Hindlimb muscle (tissue), 1 donor: ENCODE measurements around the gene FEM1A. TPM values are rescaled to one million over a fixed set of nuclear protein-coding genes. Genes with fewer than 3 reads are reported as not detected.
"Not testable (repeated sequence)": the region's sequence is repeated elsewhere in the genome, so short reads cannot be mapped to it uniquely, and the experiment has no call there.

Source experiments
- DNase-seq: peaks from one replicate; pipeline ENCODE4 v3.0.0-alpha.2; 2013
- polyA plus RNA-seq: library from polyadenylated mRNA; unstranded; fragments of 120-200 nt; gene quantifications from one replicate; pipeline ENCODE4 v1.2.1, GENCODE V29; 2013; ENCODE audit not compliant: insufficient read length

Gene FEM1A
- polyA plus RNA-seq, 1 donor: 5.1 TPM

DNA sequence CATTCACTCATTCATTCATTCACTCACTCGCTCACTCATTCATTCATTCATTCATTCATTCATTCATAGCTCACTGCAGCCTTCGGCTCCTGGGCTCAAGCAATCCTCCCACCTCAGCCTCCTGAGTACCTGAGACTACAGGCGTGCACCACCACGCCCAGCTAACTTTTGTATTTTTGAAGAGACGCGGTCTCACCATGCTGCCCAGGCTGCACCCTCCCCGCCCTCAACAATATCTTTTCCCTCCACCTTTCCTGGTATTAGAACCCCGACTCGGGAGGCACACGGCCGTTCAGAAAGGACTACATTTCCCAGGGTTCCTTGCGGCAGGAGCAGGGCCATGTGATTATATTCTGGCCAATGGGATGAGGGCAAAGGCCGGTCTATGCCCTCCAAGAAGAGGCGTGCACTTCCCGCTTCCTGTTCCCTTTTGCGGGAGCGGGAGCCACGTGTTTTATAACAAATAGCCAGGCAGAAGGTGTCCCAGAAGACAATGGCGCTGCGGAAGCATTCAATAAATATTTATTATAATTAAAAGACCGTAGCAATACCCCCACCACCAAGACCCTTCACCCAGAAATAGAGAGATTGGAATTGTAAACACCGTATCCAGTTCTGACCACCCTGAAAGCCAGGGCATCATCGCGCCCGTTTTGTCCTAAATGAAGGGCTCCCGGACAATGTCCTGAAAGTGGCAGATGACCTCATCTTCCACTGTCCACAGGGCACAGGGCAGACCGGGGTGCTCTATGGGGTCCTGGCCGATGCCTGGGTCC, 24.1 kb downstream of the FEM1A start:
- DNase-seq: peak; percentile 89

DNA sequence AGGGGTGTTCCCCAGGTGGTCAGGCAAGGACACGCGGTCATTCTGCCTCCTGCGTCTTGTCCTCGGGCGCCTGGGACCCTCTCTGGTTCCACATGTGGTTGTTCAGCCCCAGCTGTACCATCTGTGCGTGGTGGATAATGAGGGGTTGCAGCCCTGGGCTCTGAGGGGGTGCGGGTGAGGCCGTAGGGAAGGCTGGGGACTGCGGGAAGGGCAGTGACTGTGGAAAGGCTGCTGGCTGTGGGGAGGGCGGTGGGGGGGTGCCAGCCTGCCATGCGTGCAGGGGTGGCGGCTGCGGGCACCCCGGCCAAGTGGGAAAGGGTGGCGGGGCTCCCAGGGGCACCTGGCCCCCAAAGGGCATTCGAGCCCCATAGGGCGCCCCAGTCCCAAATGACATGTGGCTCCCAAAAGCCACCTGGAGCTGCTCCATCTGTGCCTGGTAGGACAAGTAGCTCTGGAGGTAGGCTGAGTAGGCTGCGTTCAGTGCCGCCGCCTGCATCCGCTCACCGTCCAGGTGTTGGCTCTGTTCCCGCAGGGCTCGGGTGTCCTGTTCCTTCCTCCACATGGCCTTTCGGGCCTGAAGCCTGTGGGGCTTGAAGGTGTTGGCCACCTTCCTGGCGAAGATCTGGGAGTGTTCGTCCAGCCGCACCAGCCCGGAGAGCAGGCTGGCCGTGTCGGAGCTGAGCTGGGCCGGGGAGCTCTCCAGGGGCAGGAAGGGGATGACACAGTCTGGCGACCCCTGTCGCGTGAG, 24.8 kb downstream of the FEM1A start:
- no peak for DNase-seq

DNA sequence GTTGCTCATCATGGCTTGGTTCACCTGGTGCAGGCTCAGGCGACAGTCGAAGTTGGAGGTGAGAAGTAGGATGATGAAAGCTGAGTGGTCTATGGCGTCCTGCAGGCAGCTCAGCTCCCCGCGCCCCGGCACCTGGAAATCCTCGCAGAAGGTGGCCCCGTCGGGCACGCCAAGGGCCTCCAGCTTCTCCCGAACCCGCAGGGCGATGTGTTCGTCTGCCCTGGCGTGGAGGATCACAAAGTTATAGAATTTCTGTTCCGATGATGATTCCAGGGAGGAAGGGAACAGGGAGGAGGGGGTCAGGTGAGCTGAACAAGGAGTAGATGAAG, 25.4 kb downstream of the FEM1A start:
- DNase-seq: no peak

DNA sequence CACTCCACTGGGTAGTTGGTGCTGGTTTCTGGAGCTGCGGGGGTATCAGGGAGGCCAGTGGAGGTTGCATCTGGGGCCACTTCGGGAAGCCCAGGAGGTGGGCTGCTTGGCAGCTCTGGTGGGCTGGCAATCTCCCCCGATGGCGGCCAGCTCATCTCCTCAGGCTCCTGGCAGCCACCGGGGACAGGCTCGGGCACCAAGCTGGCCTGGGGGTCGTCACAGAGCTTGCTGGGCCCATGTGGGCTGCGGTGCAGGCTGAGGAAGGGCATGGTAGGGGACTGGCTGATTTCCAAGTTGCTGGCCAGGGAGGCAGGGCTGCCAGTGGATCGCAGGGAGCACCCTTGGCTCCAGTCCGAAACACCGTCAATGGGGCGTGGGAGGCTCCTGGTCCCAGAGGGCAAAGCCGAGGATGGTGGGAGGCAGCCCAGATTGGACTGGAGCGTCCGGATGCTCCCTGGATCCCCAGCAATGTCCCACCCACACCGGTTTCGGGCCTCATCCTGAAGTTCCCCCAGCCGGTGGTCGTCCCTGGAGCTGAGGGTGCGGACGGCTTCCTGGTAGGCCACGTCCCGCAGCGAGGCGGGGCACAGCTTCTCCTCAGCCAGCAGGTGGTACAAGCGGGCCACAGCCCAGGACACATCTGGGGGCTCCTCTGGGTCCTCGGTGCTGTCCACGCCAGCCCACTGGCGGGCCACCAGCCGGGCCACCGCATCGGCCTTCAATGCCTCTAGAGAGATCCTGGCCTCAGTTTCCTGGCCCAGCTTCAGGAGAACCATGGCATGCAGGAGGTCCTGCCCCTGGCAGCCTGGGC, 26.1 kb downstream of the FEM1A start:
- no peak for DNase-seq

DNA sequence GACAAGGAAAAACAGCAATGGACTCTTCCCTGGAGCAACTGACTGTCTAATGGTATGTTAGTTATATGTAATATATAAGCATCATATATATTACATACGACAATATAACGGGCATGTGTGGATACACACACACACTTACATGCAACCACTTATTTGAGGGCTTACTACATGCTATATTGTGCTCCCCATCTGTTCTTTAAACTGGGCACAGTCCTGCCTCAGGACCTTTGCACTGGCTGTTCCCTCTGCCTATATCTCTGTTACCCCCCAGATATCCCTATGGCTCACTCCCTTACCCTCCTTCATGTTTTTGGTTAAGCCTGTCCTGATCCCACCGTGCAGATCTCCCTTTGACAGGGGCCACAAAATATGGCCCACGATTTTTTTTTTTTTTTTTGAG, 29.7 kb downstream of the FEM1A start:
- no peak for DNase-seq

DNA sequence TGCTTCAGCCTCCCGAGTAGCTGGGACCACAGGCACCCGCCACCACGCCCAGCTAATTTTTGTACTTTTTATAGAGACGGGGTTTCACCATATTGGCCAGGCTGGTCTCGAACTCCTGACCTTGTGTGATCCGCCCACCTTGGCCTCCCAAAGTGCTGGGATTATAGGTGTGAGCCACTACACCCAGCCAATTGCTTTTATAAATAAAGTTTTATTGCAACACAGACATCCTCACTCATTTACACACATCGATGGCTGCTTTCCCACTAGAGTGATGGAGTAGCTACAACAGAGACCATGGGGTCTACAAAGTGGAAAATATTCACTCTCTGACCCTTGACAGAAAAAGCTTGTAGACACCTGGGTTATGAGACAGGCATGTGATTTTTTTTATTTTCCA, 30.8 kb downstream of the FEM1A start:
- DNase-seq: not testable (repeated sequence)

DNA sequence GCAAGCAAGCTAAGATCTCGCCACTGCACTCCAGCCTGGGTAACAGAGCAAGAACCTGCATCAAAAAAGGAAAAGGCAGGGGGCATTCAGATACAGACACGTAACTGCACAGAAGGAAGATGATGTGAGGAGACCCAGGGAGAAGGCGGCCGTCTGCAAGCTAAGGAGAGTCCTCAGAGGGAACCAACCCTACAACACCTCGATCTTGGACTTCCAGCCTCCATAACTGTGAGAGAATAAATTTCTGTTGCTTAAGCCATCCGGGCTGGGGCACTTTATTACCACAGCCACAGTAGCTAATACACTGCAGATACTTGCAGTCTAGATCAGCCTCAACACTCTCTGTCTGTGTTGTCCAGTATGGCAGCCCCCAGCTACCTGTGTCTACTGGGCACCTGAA, 32.0 kb downstream of the FEM1A start:
- DNase-seq: no peak

DNA sequence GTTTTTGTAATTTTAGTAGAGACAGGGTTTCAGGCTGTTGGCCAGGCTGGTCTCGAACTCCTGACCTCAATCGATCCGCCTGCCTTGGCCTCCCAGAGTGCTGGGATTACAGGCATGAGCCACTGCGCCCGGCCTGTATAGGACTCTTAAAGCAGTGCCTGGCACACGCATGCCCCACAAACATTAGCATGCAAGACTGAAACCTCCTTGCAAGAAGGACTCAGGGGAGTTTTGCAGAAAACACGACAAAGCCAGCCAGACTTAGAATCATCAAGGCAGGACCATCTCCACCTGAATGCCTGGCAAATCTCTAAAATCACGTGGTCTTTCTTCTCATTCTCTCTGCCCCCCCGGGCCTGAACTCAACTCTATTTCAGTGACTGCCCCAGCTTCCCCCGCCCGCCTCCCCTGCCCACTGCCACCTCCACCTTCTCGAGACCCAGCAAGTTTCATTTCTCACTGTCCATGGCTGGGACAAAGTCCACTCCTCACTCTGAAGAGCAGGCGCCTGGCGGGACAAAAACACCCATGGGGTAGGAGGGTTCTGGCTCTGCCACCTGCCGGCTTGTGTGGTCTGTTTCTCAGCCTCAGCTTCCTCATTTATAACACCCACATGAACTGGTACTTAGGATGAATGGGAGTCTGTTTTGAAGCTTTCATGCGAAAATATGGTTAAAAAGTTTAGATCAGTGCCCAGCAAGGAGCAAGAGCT, 37.6 kb downstream of the FEM1A start:
- DNase-seq: no peak

DNA sequence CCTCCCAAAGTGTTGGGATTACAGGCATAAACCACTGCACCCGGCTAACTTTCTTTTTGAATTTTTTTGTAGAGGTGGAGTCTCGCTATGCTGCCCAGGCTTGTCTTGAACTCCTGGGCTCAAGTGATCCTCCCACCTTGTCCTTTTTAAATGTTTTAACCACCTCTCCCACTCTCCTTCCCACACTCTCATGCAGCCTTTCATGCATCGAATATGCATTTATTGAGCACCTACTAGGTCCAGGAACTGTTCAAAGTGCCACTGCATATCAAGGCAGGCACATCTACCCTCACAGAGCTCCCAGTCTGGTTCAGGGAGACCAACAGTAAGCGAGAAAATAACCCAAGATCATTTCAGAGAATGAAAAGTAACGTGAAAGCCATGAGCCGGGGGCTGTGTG, 38.8 kb downstream of the FEM1A start:
- DNase-seq: no peak

DNA sequence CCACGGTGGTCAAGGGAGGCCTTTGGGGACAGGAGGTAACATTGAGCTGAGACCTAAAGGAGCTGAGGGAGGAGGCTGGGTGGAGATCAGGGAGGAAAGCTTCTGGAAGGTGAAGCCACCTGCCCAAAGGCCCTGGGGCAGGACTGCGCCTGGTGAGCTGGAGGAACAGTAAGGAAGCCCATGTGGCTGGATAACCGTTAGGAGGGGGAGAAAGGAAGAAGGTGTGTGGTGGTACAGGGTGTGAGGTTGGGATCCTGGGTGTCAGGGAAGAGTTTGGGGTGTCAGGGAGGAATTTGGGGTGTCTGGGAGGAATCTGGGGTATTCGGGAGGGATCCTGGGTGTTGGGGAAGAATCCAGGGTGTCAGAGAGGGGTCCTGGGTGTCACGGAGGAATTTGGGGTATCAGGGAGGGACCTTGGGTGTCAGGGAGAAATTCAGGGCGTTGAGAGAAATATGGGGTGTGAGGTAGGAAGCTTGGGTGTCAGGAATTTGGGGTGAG, 39.3 kb downstream of the FEM1A start:
- no peak for DNase-seq

DNA sequence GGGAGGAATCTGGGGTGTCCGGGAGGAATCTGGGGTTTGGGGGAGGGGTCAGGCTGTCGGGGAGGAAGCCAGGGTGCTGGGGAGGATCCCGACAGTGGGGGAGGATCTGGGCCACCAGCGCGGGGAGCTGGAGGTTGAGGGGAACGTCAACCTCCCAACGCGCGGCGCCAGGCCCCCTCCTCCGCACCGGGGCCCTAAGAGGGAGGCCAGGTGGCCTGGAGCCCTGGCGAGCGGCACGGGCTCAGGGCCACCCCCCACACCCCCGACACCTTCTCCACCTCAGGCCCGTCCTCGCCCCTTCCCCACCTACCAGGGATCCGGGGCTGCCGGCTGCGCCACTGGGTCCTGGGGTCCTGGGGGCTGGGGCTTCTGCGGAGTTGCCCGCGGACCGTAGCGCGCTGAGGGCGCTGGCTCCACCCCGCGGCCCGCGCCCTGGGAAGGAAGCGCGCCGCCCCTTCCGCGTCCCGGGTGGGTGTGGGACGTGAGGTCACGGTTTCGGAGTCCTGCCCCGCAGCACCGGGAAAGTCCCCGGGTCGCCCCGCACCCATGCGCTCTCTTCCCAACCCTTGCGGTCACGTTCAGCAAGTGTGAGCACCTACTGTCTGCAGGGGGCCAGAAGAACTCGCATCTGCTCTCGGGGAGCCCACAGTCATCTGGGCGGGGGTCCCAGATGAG, 39.9 kb downstream of the FEM1A start, which contains the start of gene TICAM1:
TICAM1 (minus strand) TSS at position 409 of the 675 bp plus-strand sequence. CDS start 13,335 bp downstream, outside the sequence.
- DNase-seq: peak; percentile 85

DNA sequence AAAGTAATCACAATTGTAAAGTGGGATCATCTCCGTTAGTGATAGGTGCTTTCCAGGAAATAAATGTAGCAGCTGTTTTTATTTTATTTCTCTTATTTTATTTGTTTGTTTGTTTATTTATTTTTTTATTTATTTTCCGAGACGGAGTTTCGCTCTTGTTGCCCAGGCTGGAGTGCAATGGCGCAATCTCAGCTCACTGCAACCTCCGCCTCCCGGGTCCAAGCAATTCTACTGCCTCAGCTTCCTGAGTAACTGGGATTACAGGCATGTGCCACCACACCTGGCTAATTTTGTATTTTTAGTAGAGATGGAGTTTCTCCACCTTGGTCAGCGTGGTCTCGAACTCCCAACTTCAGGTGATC, 40.4 kb downstream of the FEM1A start:
- not testable (repeated sequence) for DNase-seq

DNA sequence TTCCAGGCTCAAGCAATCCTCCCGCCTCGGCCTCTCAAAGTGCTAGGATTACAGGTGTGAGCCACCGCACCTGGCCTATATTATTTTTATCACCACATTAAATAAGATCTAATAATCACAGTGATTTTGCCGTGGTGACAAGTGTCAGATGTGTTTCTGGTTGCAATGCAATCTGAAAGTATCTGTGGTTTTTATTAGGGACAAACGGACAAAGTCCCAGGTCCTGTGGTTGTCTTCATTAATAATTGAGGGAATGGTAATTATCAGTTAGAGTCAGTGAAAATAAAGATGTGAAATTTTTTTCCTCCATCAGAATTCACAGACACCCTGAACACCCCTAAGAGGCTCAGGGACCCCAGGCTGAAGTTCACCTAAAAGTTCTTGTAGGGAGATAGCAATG, 41.2 kb downstream of the FEM1A start:
- no peak for DNase-seq

DNA sequence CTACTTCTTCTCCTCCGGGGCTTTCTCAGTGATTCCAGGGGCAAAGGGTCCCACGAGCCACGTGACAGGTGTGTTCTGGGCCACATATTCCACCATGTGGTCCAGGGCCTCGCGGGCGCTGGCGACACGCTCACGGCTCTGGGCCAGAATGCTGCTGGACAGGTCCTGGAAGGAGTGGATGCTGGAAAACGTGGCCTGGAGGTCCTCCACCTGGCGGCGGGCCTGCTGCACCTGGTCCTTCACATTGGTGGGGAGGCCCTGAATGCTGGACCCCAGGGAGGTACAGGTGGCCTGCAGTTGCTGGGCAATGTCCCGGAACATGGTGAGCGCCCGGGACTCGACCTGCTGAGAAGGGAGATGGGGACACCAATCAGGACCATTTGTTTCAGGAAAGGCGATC, 47.7 kb downstream of the FEM1A start:
- no peak for DNase-seq

DNA sequence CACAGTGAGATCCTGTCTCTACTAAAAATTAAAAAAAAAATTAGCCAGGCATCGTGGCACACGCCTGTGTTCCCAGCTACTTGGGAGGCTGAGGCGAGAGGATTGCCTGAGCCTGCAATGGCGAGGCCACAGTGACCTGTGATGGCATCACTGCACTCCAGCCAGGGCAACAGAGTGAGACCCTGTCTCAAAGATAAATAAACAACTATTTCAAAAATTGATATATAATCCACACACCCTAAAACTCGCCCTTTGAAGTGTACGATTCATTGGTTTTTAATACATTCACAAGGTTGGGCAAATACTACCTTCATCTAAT, 52.1 kb downstream of the FEM1A start:
- DNase-seq: no peak

DNA sequence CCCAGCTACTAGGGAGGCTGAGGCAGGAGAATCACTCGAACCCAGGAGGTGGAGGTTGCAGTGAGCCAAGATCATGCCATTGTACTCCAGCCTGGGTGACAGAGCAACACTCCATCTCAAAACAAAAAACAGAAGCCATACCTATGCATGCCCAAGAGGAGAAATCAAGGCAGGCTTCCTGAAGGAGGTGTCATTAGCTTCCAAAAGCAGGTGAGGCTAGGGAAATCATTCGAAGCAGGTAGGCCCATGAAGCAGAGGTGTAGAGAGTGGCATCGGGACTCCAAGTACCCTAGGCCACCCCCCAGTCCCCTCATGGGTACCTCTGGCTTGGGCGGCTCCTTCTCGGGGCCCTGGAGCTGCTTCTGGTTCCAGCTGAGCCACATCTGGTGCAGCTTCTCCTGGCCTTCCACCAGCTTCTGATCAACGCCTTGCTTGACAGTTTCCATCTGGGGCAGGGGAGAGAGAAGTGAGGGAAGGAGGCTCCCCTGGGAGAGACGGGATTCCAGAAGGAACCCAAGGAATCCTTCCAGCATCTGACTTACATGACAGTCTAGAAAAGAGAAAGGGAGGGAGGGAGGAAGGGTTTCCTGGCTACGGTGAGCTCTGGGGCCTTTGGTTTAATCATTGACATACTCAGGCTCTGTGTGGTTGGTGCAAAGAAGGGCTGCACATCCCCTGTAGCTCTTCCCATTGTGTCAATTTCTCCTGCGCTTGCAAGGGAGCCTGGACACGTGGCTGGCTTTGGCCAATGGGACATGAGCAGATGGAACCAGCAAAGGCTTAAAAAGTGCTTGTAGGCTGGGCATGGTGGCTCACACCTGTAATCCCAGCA, 53.0 kb downstream of the FEM1A start:
- no peak for DNase-seq

DNA sequence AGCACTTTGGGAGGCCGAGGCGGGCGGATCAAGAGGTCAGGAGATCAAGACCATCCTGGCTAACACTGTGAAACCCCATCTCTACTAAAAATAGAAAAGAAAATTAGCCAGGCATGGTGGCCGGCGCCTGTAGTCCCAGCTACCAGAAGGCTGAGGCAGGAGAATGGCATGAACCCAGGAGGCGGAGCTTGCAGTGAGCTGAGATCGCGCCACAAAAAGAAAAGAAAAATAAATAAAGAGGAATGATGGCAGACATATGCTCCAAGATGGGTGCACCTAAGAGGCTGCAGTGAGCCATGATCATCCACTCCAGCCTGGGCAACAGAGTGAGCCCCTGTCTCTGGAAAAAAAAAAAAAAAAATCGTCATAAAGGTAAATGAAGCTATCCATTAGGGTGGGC, 54.4 kb downstream of the FEM1A start:
- DNase-seq: not testable (repeated sequence)

DNA sequence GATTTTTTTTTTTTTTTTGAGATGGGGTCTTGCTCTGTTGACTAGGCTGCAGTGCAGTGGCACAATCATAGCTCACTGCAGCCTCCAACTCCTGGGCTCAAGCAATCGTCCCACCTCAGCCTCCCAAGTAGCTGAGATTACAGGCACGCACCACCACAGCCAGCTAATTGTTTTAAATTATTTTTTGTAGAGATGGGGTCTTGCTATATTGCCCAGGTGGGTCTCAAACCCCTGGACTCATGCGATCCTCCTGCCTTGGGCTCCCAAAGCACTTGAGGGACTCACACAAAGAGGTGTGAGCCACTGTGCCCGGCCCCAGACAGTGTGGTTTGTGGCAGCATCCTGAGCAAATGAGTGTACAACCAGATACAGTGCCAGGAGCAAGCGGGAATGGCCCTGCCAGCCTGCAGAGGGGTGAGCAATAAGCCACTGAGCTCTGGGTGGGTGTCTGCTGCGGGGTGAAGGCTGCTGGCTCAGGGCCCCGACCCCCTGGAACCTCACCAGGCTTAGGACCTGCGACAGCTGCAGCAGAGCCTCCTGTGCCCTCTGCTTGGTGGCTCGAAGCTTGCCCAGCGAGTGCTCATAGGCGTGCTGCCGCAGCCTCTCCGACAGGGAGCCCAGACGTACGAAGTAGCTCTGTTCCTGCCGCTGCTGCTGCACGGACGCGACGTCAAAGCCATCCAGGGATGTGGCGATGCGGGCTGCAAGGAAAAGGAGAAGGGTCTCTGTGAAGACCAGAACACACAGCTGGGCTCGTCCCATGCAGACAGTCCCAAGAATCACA, 55.8 kb downstream of the FEM1A start:
- no peak for DNase-seq

DNA sequence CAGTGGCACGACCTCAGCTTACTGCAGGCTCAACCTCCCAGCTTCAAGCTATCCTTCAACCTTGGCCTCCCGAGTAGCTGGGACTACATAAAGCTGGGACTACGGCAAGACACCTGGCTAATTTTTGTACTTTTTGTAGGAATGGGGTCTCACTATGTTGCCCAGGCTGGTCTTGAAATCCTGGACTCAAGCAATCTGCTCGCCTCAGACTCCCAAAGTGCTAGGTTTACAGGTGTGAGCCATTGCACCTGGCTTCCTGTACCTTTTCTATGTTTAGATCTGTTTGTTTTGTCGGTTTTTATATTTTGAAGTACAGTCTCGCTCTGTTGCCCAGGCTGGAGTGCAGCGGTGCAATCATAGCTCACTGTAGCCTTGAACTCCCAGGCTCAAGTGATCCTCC, 57.5 kb downstream of the FEM1A start:
- no peak for DNase-seq
